H7 (cell line): ENCODE data around the gene HDAC4. TPM values are rescaled to one million over a fixed set of nuclear protein-coding genes. Genes with fewer than 3 reads are reported as not detected.
A peak's percentile ranks its signal among the peaks of the same experiment; 100 is the strongest.

Source experiments
- DNase-seq: peaks from one replicate; pipeline ENCODE4 v3.0.0; 2012
- H3K27me3 ChIP-seq: 2 replicates; pipeline ENCODE4 v1.6.0; 2011; ENCODE audit warnings: mild to moderate bottlenecking, low read length; ENCODE audit not compliant: control insufficient read depth, insufficient read depth
- H3K36me3 ChIP-seq: replicated peaks from 2 replicates; pipeline ENCODE4 v1.5.1; 2011; ENCODE audit warnings: low read length; ENCODE audit not compliant: control insufficient read depth, insufficient read depth
- H3K4me3 ChIP-seq: 2 replicates; pipeline ENCODE4 v1.5.1; 2011; ENCODE audit warnings: low read depth, mild to moderate bottlenecking, control low read depth, low read length, moderate library complexity; ENCODE audit not compliant: insufficient read depth
- total RNA-seq: library from RNA; depleted of rRNA; stranded (reverse); fragments of >200 nt; shearing (Covaris generic); gene quantifications from 2 replicates; pipeline ENCODE4 v1.2.3, GENCODE V29; 2014

HDAC4 gene
- total RNA-seq, 1 experiment from 2014 or later = 18.1 TPM

DNA sequence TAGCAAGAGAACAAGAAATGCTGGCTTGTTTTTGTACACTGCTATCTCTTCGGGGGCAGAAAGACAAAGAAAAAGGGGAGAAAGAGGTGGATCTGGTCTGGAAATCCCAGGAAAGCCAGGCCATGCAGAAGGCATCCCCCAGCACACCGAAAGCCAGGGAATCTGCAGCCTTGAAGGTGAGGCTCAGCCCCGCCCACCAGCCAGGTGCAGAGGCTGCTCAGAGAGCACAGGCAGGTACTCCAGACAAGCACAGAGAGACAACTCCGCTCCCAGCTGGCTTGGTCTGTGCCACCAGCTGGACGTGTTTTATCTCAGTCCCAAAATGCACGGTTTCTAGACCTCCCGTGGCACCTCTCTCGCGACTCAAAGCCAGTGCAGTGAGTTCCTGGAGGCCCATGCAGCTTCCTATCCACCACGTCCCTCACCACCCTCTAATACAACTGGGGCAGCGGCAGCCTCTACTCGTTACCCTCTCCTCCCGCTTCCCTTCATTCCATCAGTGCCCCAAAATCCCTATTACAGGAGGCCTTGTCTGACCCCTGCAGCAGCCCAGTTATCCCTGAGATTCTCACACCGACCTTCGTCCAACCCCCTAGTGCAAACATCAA, 62.8 kb downstream of the HDAC4 start:
- Histone ChIP-seq H3K4me3 (no peak overlapping the region), H3K27me3 (no peaks in the 10 kb centered on the region), H3K36me3 (no peaks in the 10 kb centered on the region)
- DNase-seq = peak; percentile 76

- H3K27me3 ChIP-seq = no peaks in the 10 kb centered on the region
- DNase-seq = peak; percentile 39
- no peaks in the 10 kb centered on the region for H3K36me3 ChIP-seq
- no peak overlapping the region for H3K4me3 ChIP-seq
Measured at GRCh38 chr2:239337122-239337876, 63.5 kb downstream of the HDAC4 start.

GRCh38 chr2:239331560-239331959, 69.3 kb downstream of the HDAC4 start:
- peak; percentile 43 for DNase-seq
- Histone ChIP-seq H3K36me3 (no peaks in the 10 kb centered on the region), H3K27me3 (no peaks in the 10 kb centered on the region), H3K4me3 (no peak overlapping the region)

- Histone ChIP-seq H3K36me3 (no peaks in the 10 kb centered on the region), H3K27me3 (no peaks in the 10 kb centered on the region), H3K4me3 (no peak overlapping the region)
- peak; percentile 22 for DNase-seq
Measured at GRCh38 chr2:239330836-239331235, 70.0 kb downstream of the HDAC4 start.

GRCh38 chr2:239329972-239330572, 70.7 kb downstream of the HDAC4 start:
- Histone ChIP-seq H3K36me3 (no peaks in the 10 kb centered on the region), H3K27me3 (no peaks in the 10 kb centered on the region), H3K4me3 (no peak overlapping the region)
- peak; percentile 34 for DNase-seq

DNA sequence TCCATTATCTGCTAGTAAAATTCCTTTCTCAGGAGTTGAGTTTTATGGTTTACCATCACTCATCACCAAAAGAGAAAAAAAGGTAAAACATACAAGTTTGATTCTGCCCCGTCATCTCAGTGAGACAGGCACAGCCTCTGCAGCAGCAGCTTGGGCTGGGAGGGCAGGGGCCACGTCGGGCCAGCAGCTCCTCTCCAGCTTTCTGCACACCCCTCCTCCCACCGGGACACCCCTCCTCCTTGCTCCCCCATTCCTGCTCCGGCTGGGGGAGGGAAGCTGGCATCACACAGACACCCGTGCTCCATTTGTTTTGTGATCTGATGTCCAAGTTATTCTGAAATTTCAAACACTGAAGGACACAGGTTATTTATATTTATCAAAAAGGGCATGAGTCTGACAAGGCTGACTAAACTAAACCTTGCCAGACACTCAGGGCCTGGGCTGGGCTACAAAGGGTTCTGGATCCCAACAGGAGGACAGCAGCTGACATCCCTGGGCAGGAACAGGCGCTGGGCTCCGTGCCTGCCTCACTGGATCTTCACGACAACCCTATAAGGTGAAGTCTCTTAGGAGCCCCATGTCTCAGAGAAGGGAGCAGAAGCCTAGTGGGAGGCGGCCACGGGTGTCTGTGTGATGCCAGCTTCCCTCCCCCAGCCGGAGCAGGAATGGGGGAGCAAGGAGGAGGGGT, 71.4 kb downstream of the HDAC4 start:
- DNase-seq = peak; percentile 39
- Histone ChIP-seq H3K27me3 (no peaks in the 10 kb centered on the region), H3K4me3 (no peak overlapping the region)

GRCh38 chr2:239328351-239329191, 72.2 kb downstream of the HDAC4 start:
- no peaks in the 10 kb centered on the region for H3K27me3 ChIP-seq
- DNase-seq = peak; percentile 66
- no peak overlapping the region for H3K4me3 ChIP-seq
- no peaks in the 10 kb centered on the region for H3K36me3 ChIP-seq

More for the DNA sequence above, 71.4 kb downstream of the HDAC4 start:
- no peaks in the 10 kb centered on the region for H3K36me3 ChIP-seq

GRCh38 chr2:239327536-239328350, 73.1 kb downstream of the HDAC4 start:
- H3K36me3 ChIP-seq = no peaks in the 10 kb centered on the region
- no peaks in the 10 kb centered on the region for H3K27me3 ChIP-seq
- peak; percentile 37 for DNase-seq
- no peak overlapping the region for H3K4me3 ChIP-seq

- Histone ChIP-seq H3K36me3 (peaks cover 2% of the 10 kb centered on the region; the same call in 1 of the 2 replicates), H3K4me3 (no peak overlapping the region), H3K27me3 (no peaks in the 10 kb centered on the region)
- DNase-seq = peak; percentile 58
Measured at GRCh38 chr2:239326831-239327535, 73.8 kb downstream of the HDAC4 start.

DNA sequence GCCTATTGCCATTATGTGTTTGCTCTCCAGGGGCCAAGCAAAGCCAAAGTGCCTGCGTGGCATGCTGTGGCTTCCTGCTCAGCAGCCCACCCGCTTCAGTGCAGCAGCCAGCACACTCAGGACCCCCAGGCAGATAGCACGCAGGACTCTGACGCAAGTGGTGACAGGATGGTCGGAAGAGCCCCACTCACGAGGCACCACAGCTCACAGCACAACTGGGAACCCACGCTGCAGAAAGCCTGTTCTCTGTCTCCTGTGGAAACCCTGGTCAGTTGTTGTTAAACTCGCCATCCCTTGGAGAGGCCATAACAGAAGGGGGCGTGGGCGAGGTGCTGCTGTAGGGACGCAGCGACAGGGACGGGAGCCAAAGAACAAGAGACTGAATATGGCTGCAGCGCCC, 76.4 kb downstream of the HDAC4 start:
- H3K4me3 ChIP-seq = no peak overlapping the region
- H3K36me3 ChIP-seq = peaks cover 2% of the 10 kb centered on the region; the same call in 1 of the 2 replicates
- H3K27me3 ChIP-seq = no peaks in the 10 kb centered on the region
- DNase-seq = peak; percentile 65

GRCh38 chr2:239323447-239323846, 77.4 kb downstream of the HDAC4 start:
- Histone ChIP-seq H3K27me3 (no peaks in the 10 kb centered on the region), H3K36me3 (peaks cover 2% of the 10 kb centered on the region; the same call in 1 of the 2 replicates), H3K4me3 (no peak overlapping the region)
- DNase-seq = peak; percentile 44

- peak; percentile 24 for DNase-seq
- no peaks in the 10 kb centered on the region for H3K27me3 ChIP-seq
- H3K4me3 ChIP-seq = no peak overlapping the region
- peaks cover 2% of the 10 kb centered on the region; the same call in 1 of the 2 replicates for H3K36me3 ChIP-seq
Measured at GRCh38 chr2:239322416-239323086, 78.3 kb downstream of the HDAC4 start.
